MM.1S (cell line): ENCODE measurements around the gene MS4A15.

Experiments used
- CTCF ChIP-seq: fragments of 300-600 bp; sonication (generic); IDR thresholded peaks from 2 replicates; pipeline ENCODE4 v1.5.1; 2016; ENCODE audit warnings: antibody characterized with exemption, low read length, mixed read lengths
- EZH2 ChIP-seq: fragments of 300-600 bp; sonication (generic); optimal IDR thresholded peaks from 2 replicates; pipeline ENCODE3; 2017; ENCODE audit warnings: low read depth, mild to moderate bottlenecking, antibody characterized with exemption, low read length, mixed read lengths
- EZH2phosphoT487 ChIP-seq: fragments of 300-600 bp; sonication (generic); IDR thresholded peaks from 2 replicates; pipeline ENCODE4 v1.6.1; 2018; ENCODE audit warnings: antibody characterized with exemption, low read length

- TF ChIP-seq EZH2phosphoT487 (no peak), CTCF (no peak), EZH2 (no peak)
Measured at GRCh38 chr11:60809691-60810090, 53.0 kb downstream of the MS4A15 start.
